ENCODE results near the gene WDFY3.
"Not testable (repeated sequence)": the region's sequence is repeated elsewhere in the genome, so short reads cannot be mapped to it uniquely, and the experiment has no call there.

WDFY3 gene

DNA sequence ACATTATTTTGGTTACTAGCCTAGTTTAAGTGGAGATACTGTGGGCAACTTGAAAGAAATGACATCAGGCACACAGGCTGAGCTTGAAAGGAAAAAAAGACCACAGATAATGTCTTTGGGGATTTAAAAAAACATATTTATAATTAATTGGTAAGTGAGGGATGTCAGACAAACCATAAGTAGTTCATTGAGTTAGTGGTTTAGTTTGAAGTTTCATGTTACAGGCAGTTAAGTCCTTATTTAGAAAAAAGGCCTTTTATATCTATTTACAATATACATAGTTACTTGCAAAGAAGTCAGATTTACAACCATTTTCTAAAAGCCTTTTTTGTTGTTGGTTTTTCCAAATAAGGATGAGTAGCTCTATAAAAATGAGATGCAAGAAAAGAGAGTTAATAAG, 294.3 kb downstream of the WDFY3 start:
- Histone ChIP-seq H3K27ac (no peak overlapping the region), H3K4me3 (no peak overlapping the region)
- TF ChIP-seq, protein P1, sequence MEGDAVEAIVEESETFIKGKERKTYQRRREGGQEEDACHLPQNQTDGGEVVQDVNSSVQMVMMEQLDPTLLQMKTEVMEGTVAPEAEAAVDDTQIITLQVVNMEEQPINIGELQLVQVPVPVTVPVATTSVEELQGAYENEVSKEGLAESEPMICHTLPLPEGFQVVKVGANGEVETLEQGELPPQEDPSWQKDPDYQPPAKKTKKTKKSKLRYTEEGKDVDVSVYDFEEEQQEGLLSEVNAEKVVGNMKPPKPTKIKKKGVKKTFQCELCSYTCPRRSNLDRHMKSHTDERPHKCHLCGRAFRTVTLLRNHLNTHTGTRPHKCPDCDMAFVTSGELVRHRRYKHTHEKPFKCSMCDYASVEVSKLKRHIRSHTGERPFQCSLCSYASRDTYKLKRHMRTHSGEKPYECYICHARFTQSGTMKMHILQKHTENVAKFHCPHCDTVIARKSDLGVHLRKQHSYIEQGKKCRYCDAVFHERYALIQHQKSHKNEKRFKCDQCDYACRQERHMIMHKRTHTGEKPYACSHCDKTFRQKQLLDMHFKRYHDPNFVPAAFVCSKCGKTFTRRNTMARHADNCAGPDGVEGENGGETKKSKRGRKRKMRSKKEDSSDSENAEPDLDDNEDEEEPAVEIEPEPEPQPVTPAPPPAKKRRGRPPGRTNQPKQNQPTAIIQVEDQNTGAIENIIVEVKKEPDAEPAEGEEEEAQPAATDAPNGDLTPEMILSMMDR (IDR thresholded peaks at IDR 0.05), result no peak
- DNase-seq (ENCODE audit: low spot score), result no peak

- Histone ChIP-seq H3K4me3 (no peak overlapping the region), H3K27ac (no peak overlapping the region)
- DNase-seq (ENCODE audit: low spot score), result no peak
- TF ChIP-seq, protein P1 (IDR thresholded peaks at IDR 0.05), result no peak
These were observed 297.3 kb downstream of the WDFY3 start for GRCh38 chr4:84669201-84669600.

- Histone ChIP-seq H3K27ac (no peak overlapping the region), H3K4me3 (no peak overlapping the region)
- no peak for DNase-seq (ENCODE audit: low spot score)
- TF ChIP-seq, protein P1 (IDR thresholded peaks at IDR 0.05), result no peak
These were observed 300.1 kb downstream of the WDFY3 start for GRCh38 chr4:84666439-84666838.

- H3K27ac ChIP-seq; H3K4me3 ChIP-seq; DNase-seq (ENCODE audit: low spot score): not testable (repeated sequence)
These were observed 301.7 kb downstream of the WDFY3 start for GRCh38 chr4:84664767-84665166.

DNA sequence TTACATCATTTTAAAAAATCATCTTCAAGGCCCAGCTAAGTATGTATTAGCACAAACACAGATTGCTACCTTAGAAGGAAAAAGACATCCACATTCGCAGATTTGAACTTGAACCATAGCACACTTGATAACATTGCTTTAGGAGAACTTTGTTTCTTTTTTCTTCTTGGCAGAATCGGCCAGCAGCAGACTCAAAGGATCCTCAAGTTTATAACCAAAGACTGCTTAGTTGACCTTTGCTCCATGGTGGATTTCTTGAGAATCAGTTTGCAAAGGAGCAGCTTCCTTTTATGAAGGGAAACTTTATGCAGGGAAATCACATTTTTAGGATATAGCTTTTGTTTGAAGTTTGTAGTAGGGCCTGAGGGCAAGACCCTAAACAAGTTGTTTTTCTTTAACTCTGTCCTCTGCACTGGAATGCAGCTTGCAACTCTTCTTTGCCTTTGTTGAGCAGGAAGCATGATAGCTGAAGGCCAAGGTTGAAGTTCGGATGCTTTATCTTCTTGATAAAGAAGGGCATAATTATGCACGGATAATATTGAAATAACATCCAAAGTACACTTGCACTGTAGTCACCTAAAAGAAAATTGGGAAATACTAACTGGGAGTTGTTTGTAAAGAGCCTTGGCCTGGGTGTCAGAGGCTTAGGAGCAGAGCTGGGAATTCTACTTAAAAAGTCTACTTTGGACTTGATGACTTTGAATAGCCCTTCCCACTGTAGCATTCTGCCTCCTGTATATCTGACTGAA, 305.1 kb downstream of the WDFY3 start:
- no peak overlapping the region for H3K4me3 ChIP-seq
- TF ChIP-seq, protein P1 (IDR thresholded peaks at IDR 0.05), result no peak
- no peak overlapping the region for H3K27ac ChIP-seq
- DNase-seq (ENCODE audit: low spot score), result no peak

GRCh38 chr4:84660606-84661005, 305.9 kb downstream of the WDFY3 start:
- Histone ChIP-seq H3K4me3 (no peak overlapping the region), H3K27ac (no peak overlapping the region)
- TF ChIP-seq, protein P1 (IDR thresholded peaks at IDR 0.05), result no peak
- no peak for DNase-seq (ENCODE audit: low spot score)

DNA sequence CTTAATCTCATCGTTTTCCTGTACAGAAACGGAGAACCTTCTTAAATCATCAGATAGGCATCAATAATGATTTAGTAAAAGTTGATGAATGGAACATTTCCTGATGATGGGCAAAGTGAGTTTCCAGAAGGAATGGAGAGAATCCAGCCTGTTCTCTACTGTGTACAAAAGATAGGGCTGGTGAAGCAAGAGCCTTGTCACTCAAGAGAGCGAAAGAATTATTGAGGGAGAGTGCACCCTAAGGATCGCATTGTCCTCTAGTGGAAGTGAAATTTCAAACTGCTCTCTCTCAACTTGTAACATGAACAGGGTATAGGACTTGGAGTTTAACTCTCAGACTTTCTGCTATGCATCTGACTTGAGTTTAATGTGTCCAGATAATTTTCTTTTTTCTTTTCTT, 314.0 kb downstream of the WDFY3 start:
- DNase-seq (ENCODE audit: low spot score), result no peak
- TF ChIP-seq, protein P1 (IDR thresholded peaks at IDR 0.05), result no peak
- Histone ChIP-seq H3K27ac (no peak overlapping the region), H3K4me3 (no peak overlapping the region)

Data from coronary artery (tissue), 2 donors.